LNCAP (cell line): Measurements from ENCODE around the gene GLT1D1.

ENCODE experiments used
- TF ChIP-seq, protein P1 (sequence below): fragments of 450-650 bp; IDR thresholded peaks from 2 replicates; pipeline ENCODE4 v1.5.1; 2017; ENCODE audit warnings: mild to moderate bottlenecking

The GLT1D1 gene

DNA sequence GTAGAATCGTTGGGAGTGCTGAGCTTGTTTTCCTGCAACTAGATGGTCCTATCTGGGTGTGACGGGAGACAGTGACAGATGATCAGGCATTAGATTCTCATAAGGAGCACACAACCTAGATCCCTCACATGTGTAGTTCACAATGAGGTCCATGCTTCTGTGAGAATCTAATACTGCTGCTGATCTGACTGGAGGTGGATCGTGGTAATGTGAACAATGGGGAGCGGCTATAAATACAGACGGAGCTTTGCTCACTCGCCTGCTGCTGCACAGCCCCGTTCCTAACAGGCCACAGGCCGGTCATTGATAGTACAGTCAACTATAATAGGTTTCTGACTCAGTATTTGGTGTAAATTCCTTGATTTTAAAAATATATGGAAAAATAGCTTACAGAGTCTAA lies 138.8 kb downstream of the GLT1D1 start:
- TF ChIP-seq, protein P1, sequence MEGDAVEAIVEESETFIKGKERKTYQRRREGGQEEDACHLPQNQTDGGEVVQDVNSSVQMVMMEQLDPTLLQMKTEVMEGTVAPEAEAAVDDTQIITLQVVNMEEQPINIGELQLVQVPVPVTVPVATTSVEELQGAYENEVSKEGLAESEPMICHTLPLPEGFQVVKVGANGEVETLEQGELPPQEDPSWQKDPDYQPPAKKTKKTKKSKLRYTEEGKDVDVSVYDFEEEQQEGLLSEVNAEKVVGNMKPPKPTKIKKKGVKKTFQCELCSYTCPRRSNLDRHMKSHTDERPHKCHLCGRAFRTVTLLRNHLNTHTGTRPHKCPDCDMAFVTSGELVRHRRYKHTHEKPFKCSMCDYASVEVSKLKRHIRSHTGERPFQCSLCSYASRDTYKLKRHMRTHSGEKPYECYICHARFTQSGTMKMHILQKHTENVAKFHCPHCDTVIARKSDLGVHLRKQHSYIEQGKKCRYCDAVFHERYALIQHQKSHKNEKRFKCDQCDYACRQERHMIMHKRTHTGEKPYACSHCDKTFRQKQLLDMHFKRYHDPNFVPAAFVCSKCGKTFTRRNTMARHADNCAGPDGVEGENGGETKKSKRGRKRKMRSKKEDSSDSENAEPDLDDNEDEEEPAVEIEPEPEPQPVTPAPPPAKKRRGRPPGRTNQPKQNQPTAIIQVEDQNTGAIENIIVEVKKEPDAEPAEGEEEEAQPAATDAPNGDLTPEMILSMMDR: no peak

DNA sequence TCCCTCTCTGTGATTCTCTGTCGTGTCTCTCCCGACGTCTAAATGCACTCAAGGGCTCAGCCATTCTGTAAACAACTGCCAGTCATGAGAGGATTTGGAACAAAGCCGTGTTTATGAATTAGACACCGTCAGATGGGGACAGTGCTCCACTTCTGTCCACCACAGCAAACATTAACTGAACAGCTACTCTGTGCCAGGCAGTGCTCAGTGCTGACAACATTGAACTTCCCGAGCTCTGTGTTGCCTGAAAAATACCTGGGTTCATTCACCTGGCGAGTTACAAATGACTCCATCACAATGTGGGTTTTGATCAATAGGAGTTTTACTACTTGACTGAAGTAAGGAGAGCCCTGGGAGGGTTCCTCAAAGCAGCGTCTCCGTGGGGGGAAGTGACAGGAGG lies 139.3 kb downstream of the GLT1D1 start:
- TF ChIP-seq, protein P1: no peak

DNA sequence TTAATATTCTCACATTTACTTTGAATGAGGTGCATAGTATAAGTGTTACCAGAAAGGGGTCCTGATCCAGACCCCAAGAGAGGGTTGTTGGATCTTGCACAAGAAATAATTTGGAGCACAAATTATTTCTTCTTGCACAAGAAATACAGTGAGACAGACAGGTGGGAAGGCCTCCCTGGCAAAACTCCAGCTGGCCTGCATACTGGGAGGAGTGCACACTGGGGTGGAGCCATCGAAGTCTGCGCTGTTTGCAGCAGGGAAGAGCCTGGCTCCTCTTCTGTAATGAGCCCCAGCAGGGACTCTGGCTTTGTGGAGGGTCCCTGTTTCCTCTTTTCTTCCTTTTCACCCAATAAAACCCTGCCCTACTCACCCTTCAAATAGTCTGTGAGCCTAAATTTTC lies 141.6 kb downstream of the GLT1D1 start:
- TF ChIP-seq, protein P1: no peak

- TF ChIP-seq, protein P1: no peak
These were observed 142.3 kb downstream of the GLT1D1 start for GRCh38 chr12:128995619-128996018.

- TF ChIP-seq, protein P1: no peak
These were observed 148.5 kb downstream of the GLT1D1 start for GRCh38 chr12:129001826-129002225.

DNA sequence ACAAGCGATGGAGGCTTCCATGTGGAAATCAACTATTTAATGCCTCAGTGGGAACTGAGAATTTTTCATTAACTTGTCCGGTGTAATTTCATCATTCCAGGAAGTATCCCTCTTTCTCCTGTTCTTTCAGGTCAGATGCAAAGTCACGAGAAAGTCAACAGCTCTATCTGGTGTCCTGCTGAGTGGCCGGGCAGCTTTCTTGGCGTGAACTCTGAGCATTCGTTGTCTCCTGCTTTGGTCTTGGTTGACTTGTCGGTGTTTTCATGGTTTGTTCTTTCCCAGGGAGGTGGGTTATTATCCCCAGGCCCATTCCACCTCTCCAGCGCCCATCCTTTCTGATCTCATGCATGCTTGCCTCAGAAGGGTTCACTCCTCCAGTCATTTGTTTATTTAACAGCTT lies 149.1 kb downstream of the GLT1D1 start:
- TF ChIP-seq, protein P1: no peak

GRCh38 chr12:129005416-129005815 lies 152.1 kb downstream of the GLT1D1 start:
- TF ChIP-seq, protein P1: no peak

- TF ChIP-seq, protein P1: no peak
These were observed 152.6 kb downstream of the GLT1D1 start for GRCh38 chr12:129005829-129006228.
